ENCODE results near the gene MXD1.
A peak's percentile ranks its signal among the peaks of the same experiment; 100 is the strongest.
"Not testable (repeated sequence)": the region's sequence is repeated elsewhere in the genome, so short reads cannot be mapped to it uniquely, and the experiment has no call there.

The MXD1 gene

GRCh38 chr2:69914950-69915945, at the start of gene MXD1:
Gene MXD1, plus strand, starts transcription at chr2:69915109. Its CDS starts 222 bp downstream, at chr2:69915331.
- DNase-seq (ENCODE audit: low read depth, low spot score) = no peak

- no peak for DNase-seq (ENCODE audit: low read depth, low spot score)
Observed at GRCh38 chr2:69888451-69888850, 26.5 kb upstream of the MXD1 start.

- DNase-seq (ENCODE audit: low read depth, low spot score) = no peak
Observed at GRCh38 chr2:69889302-69889701, 25.6 kb upstream of the MXD1 start.

- DNase-seq (ENCODE audit: low read depth, low spot score) = no peak
Observed at GRCh38 chr2:69890881-69891280, 24.0 kb upstream of the MXD1 start.

- not testable (repeated sequence) for DNase-seq (ENCODE audit: low read depth, low spot score)
Observed at GRCh38 chr2:69892838-69893424, 22.0 kb upstream of the MXD1 start.

GRCh38 chr2:69893684-69894551, 21.0 kb upstream of the MXD1 start, which contains the start of gene SNRNP27:
Gene SNRNP27, plus strand, starts transcription at chr2:69893956. Its CDS starts 29 bp downstream, at chr2:69893985.
- DNase-seq (ENCODE audit: low read depth, low spot score) = peak; percentile 38

- DNase-seq (ENCODE audit: low read depth, low spot score) = not testable (repeated sequence)
Observed at GRCh38 chr2:69894737-69895136, 20.2 kb upstream of the MXD1 start.

GRCh38 chr2:69902213-69902922, 12.5 kb upstream of the MXD1 start:
- no peak for DNase-seq (ENCODE audit: low read depth, low spot score)

- DNase-seq (ENCODE audit: low read depth, low spot score) = no peak
Observed at GRCh38 chr2:69907216-69907615, 7.7 kb upstream of the MXD1 start.

GRCh38 chr2:69911985-69912563, 2.8 kb upstream of the MXD1 start:
- DNase-seq (ENCODE audit: low read depth, low spot score) = no peak

GRCh38 chr2:69914164-69914949, 552 bp upstream of the MXD1 start:
- DNase-seq (ENCODE audit: low read depth, low spot score) = peak; percentile 99

GRCh38 chr2:69916106-69916505, 1.2 kb downstream of the MXD1 start:
- DNase-seq (ENCODE audit: low read depth, low spot score) = no peak

GRCh38 chr2:69917852-69918251, 2.9 kb downstream of the MXD1 start:
- no peak for DNase-seq (ENCODE audit: low read depth, low spot score)

- no peak for DNase-seq (ENCODE audit: low read depth, low spot score)
Observed at GRCh38 chr2:69918401-69918800, 3.5 kb downstream of the MXD1 start.

- no peak for DNase-seq (ENCODE audit: low read depth, low spot score)
Observed at GRCh38 chr2:69923116-69923515, 8.2 kb downstream of the MXD1 start.

GRCh38 chr2:69926849-69927515, 12.1 kb downstream of the MXD1 start:
- no peak for DNase-seq (ENCODE audit: low read depth, low spot score)

- DNase-seq (ENCODE audit: low read depth, low spot score) = no peak
Observed at GRCh38 chr2:69931832-69932595, 17.1 kb downstream of the MXD1 start.

GRCh38 chr2:69932596-69932922, 17.6 kb downstream of the MXD1 start:
- no peak for DNase-seq (ENCODE audit: low read depth, low spot score)

Data from brain pericyte (primary cell).